ENCODE measurements around the gene REV3L.

REV3L gene

GRCh38 chr6:111252726-111253125 is 230.3 kb downstream of the REV3L start:
- no peak for FAIRE-seq

- FAIRE-seq = no peak
Measured at GRCh38 chr6:111250791-111251354, 232.1 kb downstream of the REV3L start.

Measured in islet of Langerhans (tissue), 1 donor.